HepG2 (cell line): ENCODE measurements around the gene CDC42BPG. TPM values are rescaled to one million over a fixed set of nuclear protein-coding genes. Genes with fewer than 3 reads are reported as not detected.

Experiments
- ARID4A ChIP-seq: sonication (generic); formaldehyde crosslinking; IDR thresholded peaks from 2 replicates; pipeline ENCODE4 v1.5.0; 2020; ENCODE audit warnings: mild to moderate bottlenecking, missing genetic modification reagents, borderline replicate concordance
- ARNTL ChIP-seq: sonication (generic); formaldehyde crosslinking; IDR thresholded peaks from 2 replicates; pipeline ENCODE4 v1.4.0; 2020; ENCODE audit warnings: mild to moderate bottlenecking, missing genetic modification reagents
- CHD2 ChIP-seq: IDR thresholded peaks from 2 replicates; pipeline ENCODE4 v1.6.1; 2011; ENCODE audit warnings: low read depth, low read length, improper control_type of control experiment
- FOXP4 ChIP-seq: sonication (generic); formaldehyde crosslinking; IDR thresholded peaks from 2 replicates; pipeline ENCODE4 v1.4.0; 2020; ENCODE audit warnings: missing genetic modification reagents
- GFI1 ChIP-seq: sonication (generic); formaldehyde crosslinking; IDR thresholded peaks from 2 replicates; pipeline ENCODE4 v1.5.0; 2020; ENCODE audit warnings: missing genetic modification reagents, mild to moderate bottlenecking, borderline replicate concordance
- HNRNPK ChIP-seq: fragments of 200-400 bp; formaldehyde crosslinking; IDR thresholded peaks from 2 replicates; pipeline ENCODE4 v1.6.1; 2018; ENCODE audit warnings: low read length, low read depth, moderate library complexity, mild to moderate bottlenecking; ENCODE audit not compliant: poor library complexity, severe bottlenecking
- HNRNPLL ChIP-seq: fragments of 200-400 bp; formaldehyde crosslinking; IDR thresholded peaks from 2 replicates; pipeline ENCODE4 v1.6.1; 2017; ENCODE audit warnings: mild to moderate bottlenecking, low read depth, low read length; ENCODE audit not compliant: poor library complexity, severe bottlenecking
- MEIS2 ChIP-seq: sonication (generic); formaldehyde crosslinking; IDR thresholded peaks from 2 replicates; pipeline ENCODE4 v1.9.0; 2021; ENCODE audit warnings: mild to moderate bottlenecking, missing genetic modification reagents
- MYNN ChIP-seq: sonication (generic); formaldehyde crosslinking; IDR thresholded peaks from 2 replicates; pipeline ENCODE4 v1.4.0; 2020; ENCODE audit warnings: mild to moderate bottlenecking, low read depth, missing genetic modification reagents
- PHF5A ChIP-seq: IDR thresholded peaks from one replicate; pipeline ENCODE4 v1.6.1; 2018; ENCODE audit warnings: low read depth, missing genetic modification reagents; ENCODE audit not compliant: unreplicated experiment
- SIX4 ChIP-seq: sonication (generic); formaldehyde crosslinking; IDR thresholded peaks from 2 replicates; pipeline ENCODE4 v1.4.0; 2020; ENCODE audit warnings: missing genetic modification reagents
- SNRNP70 ChIP-seq: fragments of 200-400 bp; formaldehyde crosslinking; IDR thresholded peaks from 2 replicates; pipeline ENCODE4 v1.6.1; 2017; ENCODE audit warnings: mild to moderate bottlenecking, low read depth, low read length, moderate library complexity
- TGIF2 ChIP-seq: IDR thresholded peaks from 2 replicates; pipeline ENCODE4 v1.6.1; 2016; ENCODE audit warnings: control low read depth, missing compliant biosample characterization
- ZFP37 ChIP-seq: sonication (generic); formaldehyde crosslinking; IDR thresholded peaks from 2 replicates; pipeline ENCODE4 v1.4.0; 2020; ENCODE audit warnings: missing genetic modification reagents, borderline replicate concordance
- ZKSCAN8 ChIP-seq: IDR thresholded peaks from 2 replicates; pipeline ENCODE4 v1.6.1; 2016; ENCODE audit warnings: borderline replicate concordance, missing genetic modification reagents, missing compliant biosample characterization
- ZNF331 ChIP-seq: sonication (generic); formaldehyde crosslinking; IDR thresholded peaks from 2 replicates; pipeline ENCODE4 v1.4.0; 2020; ENCODE audit warnings: missing genetic modification reagents
- ZNF383 ChIP-seq: sonication (generic); formaldehyde crosslinking; IDR thresholded peaks from 2 replicates; pipeline ENCODE4 v1.4.0; 2020; ENCODE audit warnings: missing genetic modification reagents, mild to moderate bottlenecking, borderline replicate concordance
- ZNF446 ChIP-seq: sonication (generic); formaldehyde crosslinking; IDR thresholded peaks from 2 replicates; pipeline ENCODE4 v1.5.0; 2020; ENCODE audit warnings: mild to moderate bottlenecking, missing genetic modification reagents
- ZNF557 ChIP-seq: sonication (generic); formaldehyde crosslinking; IDR thresholded peaks from 2 replicates; pipeline ENCODE4 v1.4.0; 2020; ENCODE audit warnings: missing genetic modification reagents
- ZNF841 ChIP-seq: sonication (generic); formaldehyde crosslinking; IDR thresholded peaks from 2 replicates; pipeline ENCODE4 v1.8.1; 2023; ENCODE audit warnings: missing genetic modification reagents, borderline replicate concordance
- ZUFSP ChIP-seq: sonication (generic); formaldehyde crosslinking; IDR thresholded peaks from 2 replicates; pipeline ENCODE4 v1.9.0; 2021; ENCODE audit warnings: missing genetic modification reagents, mild to moderate bottlenecking, borderline replicate concordance
- polyA plus RNA-seq, 8 experiments: library from polyadenylated mRNA; depleted of rRNA in 3 of 8; stranded (reverse) in 7 of 8; unstranded in 1 of 8; fragments of >200 nt; fragmentation: Illumina TruSeq in 4 of 8; extraction: Trizol in 4 of 8; gene quantifications; 2 replicates each; pipeline versions ENCODE4 v1.2.1 to v1.2.3, GENCODE V29; 2011 to 2016; ENCODE audit warnings: low read depth in 4 of 8, missing spikeins in 1 of 8, mixed read lengths in 1 of 8; ENCODE audit not compliant: insufficient read depth in 1 of 8
- total RNA-seq, 5 experiments: library from RNA; depleted of rRNA; stranded (reverse); fragments of >200 nt; fragmentation: Illumina TruSeq; extraction: Trizol; gene quantifications; 2 replicates each; pipeline ENCODE4 v1.2.3, GENCODE V29; 2016; ENCODE audit warnings: low read depth in 1 of 5

CDC42BPG gene
- total and polyA plus RNA-seq, 2 of the 13 experiments (the other 11 are each of a cell fraction or from before 2014, with no cell fraction given) = 0.55 to 1.4 TPM

GRCh38 chr11:64893194-64894069, 49.0 kb upstream of the CDC42BPG start (continued):
- TF ChIP-seq ARID4A (CRISPR knock-in tag) = peak; percentile 76
- peak; percentile 49; the same call in 1 of the 2 replicates for TF ChIP-seq ZKSCAN8
- peak; percentile 74 for TF ChIP-seq FOXP4
- TF ChIP-seq CHD2 = no peak
- TF ChIP-seq GFI1 (CRISPR knock-in tag) = peak; percentile 50; the same call in 1 of the 2 replicates
- TF ChIP-seq MEIS2 (CRISPR knock-in tag) = 0 out of 2 replicates have a peak, but pooled peaks have one; percentile 63
- peak; percentile 82 for TF ChIP-seq PHF5A (CRISPR knock-in tag)
- TF ChIP-seq ZNF446 (CRISPR knock-in tag) = no peak
- TF ChIP-seq ZNF383 (CRISPR knock-in tag) = peak; percentile 84; the same call in 1 of the 2 replicates
- TF ChIP-seq TGIF2 (CRISPR knock-in tag) = peak; percentile 35; the same call in 1 of the 2 replicates
- no peak; the same call in 1 of the 2 replicates for TF ChIP-seq ZNF557 (CRISPR knock-in tag)
- no peak for TF ChIP-seq ZNF841 (CRISPR knock-in tag)
- TF ChIP-seq ZNF331 (CRISPR knock-in tag) = peak; percentile 65; the same call in 1 of the 2 replicates
- TF ChIP-seq ARNTL (CRISPR knock-in tag) = peak; percentile 61; the same call in 1 of the 2 replicates
- TF ChIP-seq HNRNPLL = no peak
- TF ChIP-seq SIX4 (CRISPR knock-in tag) = peak; percentile 38; the same call in 1 of the 2 replicates
- no peak for TF ChIP-seq HNRNPK
- TF ChIP-seq ZFP37 = peak; percentile 55; the same call in 1 of the 2 replicates
- TF ChIP-seq SNRNP70 = no peak
- no peak for TF ChIP-seq ZUFSP (CRISPR knock-in tag)
- no peak for TF ChIP-seq MYNN (CRISPR knock-in tag)
